SIG-M5 (cell line): ENCODE data around the gene RPSA.
"Not testable (repeated sequence)": the region's sequence is repeated elsewhere in the genome, so short reads cannot be mapped to it uniquely, and the experiment has no call there.

Experiments used
- DNase-seq: peaks from one replicate; lab custom pipeline; 2025; lab: John Stamatoyannopoulos, UW

The RPSA gene

DNA sequence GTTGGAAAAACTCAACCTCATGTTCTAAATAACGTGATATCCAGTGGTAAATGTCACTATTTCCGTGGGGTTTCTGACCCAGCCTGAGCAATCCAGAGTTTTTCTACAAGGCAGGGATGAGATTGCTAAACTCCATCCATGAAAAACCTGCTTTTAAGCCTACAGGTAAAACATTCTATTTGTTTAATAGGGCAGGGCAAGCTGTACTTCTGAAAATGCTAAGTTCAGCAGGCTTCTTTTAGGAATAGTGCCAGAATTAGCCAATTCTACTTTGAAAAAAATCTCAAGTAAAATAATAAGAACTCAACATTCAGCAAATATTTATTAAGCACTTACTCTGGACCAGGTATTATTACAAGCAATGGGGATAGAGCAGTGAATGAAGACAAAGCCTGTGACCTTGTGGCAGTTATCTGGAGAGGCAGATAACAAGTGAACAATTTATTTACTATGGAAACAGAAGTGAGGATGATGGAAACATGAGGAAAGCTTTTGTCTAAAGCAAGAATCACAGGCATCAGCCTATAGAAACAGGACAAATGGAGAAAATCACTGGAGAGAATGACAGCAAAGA lies 13.3 kb downstream of the RPSA start:
- no peak for DNase-seq

- DNase-seq: no peak
Measured at GRCh38 chr3:39420543-39420942, 14.0 kb downstream of the RPSA start.

GRCh38 chr3:39423436-39423970 lies 17.0 kb downstream of the RPSA start:
- DNase-seq: no peak

- no peak for DNase-seq
Measured at GRCh38 chr3:39426312-39426711, 19.8 kb downstream of the RPSA start.

- no peak for DNase-seq
Measured at GRCh38 chr3:39427506-39427905, 21.0 kb downstream of the RPSA start.

- DNase-seq: no peak
Measured at GRCh38 chr3:39428745-39429201, 22.3 kb downstream of the RPSA start.

GRCh38 chr3:39429466-39429865 lies 22.9 kb downstream of the RPSA start:
- DNase-seq: no peak

DNA sequence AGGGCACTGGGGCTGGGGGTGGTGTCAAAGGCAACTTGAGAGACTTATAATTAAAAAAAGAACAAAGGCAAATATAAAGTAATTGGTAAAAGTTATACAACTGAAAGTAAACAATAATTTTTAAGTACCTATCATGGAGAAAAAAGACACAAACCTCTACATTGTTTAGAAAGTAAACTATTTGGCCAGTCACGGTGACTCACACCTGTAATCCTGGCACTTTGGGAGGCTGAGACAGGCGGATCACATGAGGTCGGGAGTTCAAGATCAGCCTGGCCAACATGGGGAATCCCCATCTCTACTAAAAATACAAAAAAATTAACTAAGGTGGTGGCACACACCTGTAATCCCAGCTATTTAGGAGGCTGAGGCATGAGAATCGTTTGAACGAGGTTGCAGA lies 25.8 kb downstream of the RPSA start:
- DNase-seq: no peak

GRCh38 chr3:39433642-39434041 lies 27.1 kb downstream of the RPSA start:
- DNase-seq: no peak

DNA sequence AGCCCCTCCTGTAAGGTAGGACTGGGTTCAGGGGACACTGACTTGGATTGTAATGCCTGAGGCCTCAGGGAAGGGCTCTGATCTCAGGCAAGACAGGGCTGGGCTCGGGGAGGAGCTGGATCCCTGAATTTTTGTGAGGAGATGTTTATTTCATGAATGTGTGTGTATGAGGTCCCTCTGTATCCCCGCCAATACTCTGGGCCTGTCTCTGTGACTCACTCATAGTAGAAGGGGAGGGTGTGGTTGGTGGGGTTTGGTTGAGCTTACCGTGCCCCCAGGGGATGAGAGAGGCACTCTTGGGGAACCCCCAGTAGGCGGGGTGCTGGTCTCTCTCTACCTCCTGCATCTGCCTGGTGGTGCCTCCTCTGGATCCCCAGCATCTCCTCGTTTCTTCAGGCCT lies 28.1 kb downstream of the RPSA start:
- no peak for DNase-seq

GRCh38 chr3:39435006-39435748 lies 28.7 kb downstream of the RPSA start:
- DNase-seq: no peak

DNA sequence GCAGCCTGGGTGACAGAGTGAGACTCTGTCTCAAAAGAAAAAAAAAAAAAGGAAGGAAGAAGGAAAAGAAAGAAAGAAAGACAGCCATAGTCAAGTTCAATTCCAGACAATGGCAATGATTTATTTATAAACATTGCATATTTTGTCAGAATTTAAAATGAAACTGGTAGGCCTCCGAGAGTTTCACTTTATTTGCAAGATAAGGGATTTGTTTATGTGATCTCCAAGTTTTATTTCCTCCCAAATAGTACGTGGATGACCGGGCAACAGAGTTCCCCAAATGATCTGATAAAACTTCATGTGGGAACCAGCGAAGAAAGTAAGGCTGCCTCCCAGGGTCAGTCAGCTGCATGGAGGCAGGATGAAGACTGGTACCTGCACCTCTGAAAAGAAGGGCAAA lies 32.4 kb downstream of the RPSA start:
- DNase-seq: no peak

DNA sequence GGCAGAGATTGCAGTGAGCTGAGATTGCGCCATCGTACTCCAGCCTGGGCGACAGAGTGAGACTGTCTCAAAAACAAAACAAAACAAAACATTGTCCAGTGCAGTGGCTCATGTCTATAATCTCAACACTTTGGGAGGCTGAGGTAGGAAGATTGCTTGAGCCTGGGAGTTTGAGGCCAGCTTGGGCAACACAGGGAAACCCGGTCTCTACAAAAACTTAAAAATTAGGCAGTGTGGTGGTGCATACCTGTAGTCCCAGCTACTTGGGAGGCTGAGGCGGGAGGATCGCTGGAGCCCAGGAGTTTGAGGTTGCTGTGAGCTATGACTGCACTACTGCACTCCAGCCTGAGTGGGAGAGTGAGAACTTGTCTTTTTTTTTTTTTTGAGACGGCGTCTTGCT lies 33.8 kb downstream of the RPSA start:
- no peak for DNase-seq

DNA sequence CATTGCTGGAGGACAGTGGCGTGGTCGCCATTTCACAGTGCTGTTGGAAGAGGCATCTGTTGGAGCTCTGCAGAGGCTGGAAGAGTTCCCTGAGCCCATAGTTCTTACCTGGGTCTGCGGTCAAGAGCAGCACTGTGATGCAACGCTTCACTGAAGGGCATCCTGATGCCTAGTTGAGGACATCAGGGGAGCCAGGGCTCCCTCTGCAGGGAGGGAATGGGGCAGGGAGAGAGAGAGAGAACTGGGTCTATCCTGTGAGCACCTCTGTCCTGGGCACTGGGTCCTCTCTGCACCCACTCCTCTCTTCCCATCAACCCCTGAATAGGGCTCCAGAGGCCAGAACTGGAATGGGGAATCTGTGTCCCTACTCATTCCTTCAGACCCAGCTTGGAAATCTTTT lies 37.0 kb downstream of the RPSA start:
- DNase-seq: no peak

DNA sequence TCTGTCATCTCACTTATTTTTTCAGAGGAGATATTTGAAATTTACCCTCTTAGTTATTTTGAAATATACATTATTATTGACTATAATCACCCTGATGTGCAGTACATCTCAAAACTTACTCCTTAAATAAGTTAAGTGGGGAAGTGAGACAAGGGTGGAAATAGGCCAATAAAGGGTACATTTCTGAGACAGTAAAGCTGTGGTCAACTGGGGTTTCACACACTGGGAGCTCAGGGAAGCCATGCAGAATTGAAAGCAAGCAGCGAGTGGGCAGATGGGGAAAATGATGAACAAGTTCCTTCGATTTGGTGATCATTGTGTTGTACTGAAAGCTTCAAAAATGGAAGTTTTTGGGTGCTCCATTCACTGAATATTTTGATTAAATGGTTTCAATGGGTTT lies 39.4 kb downstream of the RPSA start:
- no peak for DNase-seq

GRCh38 chr3:39446444-39446843 lies 39.9 kb downstream of the RPSA start:
- no peak for DNase-seq

- no peak for DNase-seq
Measured at GRCh38 chr3:39447637-39448483, 41.3 kb downstream of the RPSA start.

DNA sequence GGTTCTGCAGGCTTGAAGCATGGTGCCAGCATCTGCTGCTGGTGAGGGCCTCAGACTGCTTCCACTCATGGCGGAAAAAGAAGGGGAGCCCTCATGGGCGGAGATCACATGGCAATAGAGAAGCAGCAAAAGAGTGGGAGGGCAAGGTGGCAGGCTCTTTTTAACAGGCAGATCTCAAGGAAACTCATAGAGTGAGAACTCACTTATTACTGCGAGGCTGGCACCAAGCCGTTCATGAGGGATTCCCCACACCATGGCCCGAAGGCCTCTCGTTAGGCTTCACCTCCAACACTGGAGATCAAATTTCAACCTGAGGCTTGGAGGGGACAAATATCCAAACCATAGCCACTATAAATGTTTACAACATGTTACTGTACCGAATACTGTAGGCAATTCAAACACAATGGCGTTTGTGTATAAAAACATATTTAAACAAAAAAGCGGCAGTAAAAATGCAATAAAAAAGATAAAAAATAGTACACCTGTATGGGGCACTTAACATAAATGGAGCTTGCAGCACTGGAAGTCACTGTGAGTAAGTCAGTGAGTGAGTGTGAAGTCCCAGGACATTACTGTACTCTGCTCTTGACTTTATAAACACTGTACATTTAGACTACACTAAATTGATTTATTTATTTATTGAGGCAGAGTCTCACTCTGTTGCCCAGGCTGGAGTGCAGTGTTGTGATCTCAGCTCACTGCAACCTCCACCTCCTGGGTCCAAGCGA lies 42.1 kb downstream of the RPSA start:
- no peak for DNase-seq

- no peak for DNase-seq
Measured at GRCh38 chr3:39449796-39450195, 43.3 kb downstream of the RPSA start.

GRCh38 chr3:39453134-39453533 lies 46.6 kb downstream of the RPSA start:
- DNase-seq: no peak

- not testable (repeated sequence) for DNase-seq
Measured at GRCh38 chr3:39453872-39454271, 47.4 kb downstream of the RPSA start.

GRCh38 chr3:39454591-39455217 lies 48.2 kb downstream of the RPSA start:
- DNase-seq: no peak
